ENCODE results near the gene PLCG1.

PLCG1 gene

GRCh38 chr20:41176711-41177552 is 39.6 kb downstream of the PLCG1 start:
- no peak for DNase-seq

- peak in 31 of 58 donors; percentile 11 to 79 (median 40) for DNase-seq
Measured at GRCh38 chr20:41177636-41178035, 40.3 kb downstream of the PLCG1 start.

DNA sequence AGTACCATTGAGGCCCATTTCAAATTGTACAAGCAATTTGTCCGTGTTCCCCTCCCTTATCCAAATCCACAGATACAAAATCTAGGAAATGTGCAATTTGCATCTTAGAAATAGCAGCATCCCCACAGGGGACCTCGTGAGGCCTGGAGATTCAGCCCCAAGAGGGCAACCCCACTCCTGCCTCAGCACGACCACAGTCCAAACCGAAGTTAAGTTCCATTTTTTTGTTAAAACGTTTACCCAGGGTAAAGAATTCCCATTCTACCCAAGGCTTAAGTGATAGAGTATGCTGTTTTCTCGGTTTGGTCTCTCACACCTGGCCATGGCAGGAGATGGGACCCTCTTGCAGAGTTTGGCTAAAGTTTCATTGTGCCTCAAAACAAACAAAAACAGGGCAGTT is 41.2 kb downstream of the PLCG1 start:
- DNase-seq = no peak

GRCh38 chr20:41178904-41179432 is 41.6 kb downstream of the PLCG1 start:
- DNase-seq = peak in 41 of 58 donors; percentile 25 to 87 (median 53)

DNA sequence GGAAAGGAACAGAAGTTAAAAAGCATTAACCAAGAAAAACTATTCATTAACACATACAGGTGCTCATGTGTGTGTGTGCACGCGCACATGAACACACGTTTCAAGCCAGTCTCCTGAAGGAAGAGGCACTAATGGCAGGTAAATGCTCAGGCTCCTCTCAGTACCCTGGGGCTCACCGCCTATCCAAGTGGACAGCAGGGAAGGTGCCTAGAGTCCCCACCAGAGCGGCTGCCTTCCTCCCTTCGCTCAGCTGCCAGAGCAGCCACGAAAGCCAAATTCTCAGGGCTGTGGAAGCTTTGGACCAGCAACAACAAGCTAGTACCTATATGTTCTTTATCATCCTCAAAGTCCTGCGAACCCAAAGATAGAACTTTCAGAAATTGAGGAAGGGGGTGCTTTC is 42.6 kb downstream of the PLCG1 start:
- DNase-seq = no peak

DNA sequence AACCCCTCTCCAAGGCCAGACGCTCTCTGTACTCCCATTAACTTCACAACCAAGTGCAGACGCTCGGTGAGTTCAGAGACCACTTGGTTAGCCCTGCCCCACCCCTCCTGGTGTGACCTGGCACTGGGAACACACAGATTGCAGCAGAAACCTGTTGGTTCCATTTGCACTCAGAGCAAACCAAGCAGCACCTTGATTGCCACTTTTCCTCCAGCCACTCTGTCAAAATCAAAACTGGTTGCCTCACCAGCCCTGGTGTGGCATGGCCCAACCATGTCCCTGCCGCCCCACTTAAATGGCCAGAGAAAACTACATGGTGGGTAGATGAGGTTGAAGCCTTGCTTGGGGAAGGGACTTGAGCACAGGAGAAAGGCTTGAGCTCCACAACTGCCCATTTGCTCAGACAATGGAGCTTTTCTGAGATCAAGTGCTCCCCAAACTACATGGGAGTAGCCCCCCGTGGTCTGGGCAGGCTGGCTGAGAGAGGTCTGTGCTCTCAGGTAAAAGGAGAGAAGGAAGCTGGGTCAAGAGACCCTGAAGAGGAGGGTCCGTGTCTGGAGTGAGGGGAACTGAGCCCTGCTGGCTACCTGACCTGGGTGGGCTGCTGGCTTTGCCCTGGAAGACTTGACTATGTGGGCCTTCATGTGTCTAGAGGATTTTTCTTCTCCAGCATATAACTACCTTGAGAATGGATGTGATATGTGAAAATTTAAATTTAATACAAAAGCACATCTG is 43.4 kb downstream of the PLCG1 start:
- DNase-seq = no peak

- no peak for DNase-seq
Measured at GRCh38 chr20:41181567-41181966, 44.2 kb downstream of the PLCG1 start.

DNA sequence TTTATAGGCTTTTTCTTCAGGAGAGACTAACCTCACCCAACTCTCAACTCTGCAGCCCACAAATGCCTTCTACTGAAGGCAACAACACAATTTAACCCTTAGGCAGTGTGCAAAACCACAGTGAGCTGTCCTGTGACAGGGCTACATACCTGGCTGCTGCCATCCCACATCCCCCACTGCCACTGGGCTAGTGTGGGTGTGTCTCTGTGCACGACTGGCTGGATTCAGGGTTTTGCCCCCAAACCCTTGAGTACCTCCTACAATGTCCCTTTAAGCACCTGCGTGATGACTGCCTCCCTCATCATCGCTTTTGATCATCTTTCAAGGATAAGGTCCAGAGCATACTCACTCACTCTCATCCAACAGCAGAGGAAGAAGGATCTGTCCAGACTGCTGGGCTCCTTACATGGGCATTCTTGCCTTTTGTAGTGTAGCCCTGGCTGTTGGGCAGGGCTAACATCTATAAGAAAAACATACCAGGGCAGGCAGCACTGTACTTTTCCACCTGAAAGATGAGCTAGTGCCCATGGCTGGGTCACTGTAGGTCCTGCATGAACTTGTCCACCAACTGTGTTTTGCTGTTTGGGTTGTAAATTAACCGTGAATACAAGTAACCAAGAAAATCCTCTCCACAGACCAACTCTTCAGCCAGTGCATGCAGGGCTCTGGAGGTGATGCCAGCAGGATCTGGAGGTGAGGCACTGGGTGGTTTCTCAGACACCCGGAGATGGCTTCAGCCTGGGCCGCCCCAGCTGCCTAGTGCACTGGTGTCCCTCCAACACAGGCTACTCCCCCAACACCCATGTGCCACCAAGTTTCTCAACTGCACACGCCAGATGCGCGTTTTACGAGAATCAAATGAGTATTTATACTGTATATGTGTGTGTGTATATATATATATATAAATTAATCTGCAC is 45.2 kb downstream of the PLCG1 start:
- no peak for DNase-seq

- DNase-seq = no peak
Measured at GRCh38 chr20:41183391-41183790, 46.0 kb downstream of the PLCG1 start.

- no peak for DNase-seq
Measured at GRCh38 chr20:41183831-41184230, 46.5 kb downstream of the PLCG1 start.

GRCh38 chr20:41185013-41185757 is 47.8 kb downstream of the PLCG1 start:
- DNase-seq = peak in 43 of 58 donors; percentile 25 to 77 (median 59)

DNA sequence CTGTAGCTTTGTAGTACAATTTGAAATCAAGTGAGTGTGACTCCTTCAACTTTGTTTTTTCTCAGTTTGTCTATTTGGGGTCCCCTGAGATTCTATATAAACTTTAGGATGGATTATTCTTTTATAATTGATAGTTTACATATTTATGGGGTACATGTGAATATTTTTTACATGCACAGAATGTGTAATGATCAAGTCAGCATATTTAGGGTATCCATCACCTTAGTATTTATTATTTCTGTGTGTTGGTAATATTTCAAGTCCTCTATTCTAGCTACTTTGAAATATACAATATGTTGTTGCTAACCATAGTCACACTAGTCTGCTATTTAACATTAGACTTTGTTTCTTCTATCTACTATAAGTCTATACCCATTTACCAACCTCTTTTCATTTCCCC is 50.3 kb downstream of the PLCG1 start:
- DNase-seq = no peak

- no peak for DNase-seq
Measured at GRCh38 chr20:41191562-41192500, 54.5 kb downstream of the PLCG1 start.

- no peak for DNase-seq
Measured at GRCh38 chr20:41192575-41192974, 55.2 kb downstream of the PLCG1 start.

- no peak for DNase-seq
Measured at GRCh38 chr20:41196653-41197225, 59.4 kb downstream of the PLCG1 start.

DNA sequence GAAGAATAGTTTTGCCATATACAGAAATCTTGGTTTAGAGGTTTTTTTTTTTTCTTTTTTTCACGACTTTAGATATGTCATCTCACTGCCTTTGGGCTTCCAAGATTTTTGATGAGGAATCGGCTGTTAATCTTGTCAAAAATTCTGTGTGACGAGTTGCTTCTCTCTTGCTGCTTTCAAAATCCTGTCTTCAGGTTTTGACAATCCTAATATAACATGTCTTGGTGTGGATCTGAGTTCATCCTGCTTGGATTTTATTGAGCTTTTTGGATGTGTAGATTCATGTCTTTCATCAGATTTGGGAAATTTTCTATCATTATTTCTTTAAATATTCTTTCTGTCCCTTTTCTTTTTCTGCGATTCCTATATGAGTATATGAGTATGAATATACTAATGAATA is 61.1 kb downstream of the PLCG1 start:
- DNase-seq = no peak

DNA sequence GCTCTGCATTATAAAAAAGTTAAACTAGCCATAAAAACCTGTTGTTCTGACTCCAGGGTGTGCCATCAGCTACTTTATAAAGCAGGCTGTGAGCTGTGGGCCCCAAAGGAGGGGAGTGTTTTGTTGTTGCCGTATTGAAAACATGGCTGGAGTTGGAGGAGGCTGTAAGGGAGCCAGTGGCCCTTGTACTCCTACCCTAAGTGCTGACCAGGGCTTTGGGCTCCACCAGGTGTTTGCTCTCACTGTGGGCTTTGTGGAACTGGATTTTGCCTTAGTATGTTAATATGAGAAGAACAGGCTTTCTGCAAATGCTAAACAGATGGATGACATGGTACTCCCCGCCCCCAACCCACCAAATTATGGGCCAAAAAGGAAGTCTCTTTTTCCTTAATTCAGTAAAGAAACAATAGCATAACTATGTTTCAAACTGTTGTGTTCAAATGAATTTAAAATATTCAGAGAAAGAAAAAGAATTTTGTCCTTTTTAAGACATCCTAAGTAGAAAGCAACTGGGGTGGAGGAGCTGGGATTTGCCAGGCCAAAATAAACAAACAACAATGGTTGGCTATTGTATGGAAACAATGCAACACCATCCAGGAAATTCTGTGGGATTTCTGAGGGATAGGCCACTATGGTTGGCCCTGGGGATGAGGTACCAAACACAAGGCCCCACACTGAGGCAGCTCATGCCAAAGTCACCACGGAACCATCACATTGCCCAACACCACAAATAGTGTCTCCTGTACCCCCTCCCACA is 63.3 kb downstream of the PLCG1 start:
- DNase-seq = no peak

DNA sequence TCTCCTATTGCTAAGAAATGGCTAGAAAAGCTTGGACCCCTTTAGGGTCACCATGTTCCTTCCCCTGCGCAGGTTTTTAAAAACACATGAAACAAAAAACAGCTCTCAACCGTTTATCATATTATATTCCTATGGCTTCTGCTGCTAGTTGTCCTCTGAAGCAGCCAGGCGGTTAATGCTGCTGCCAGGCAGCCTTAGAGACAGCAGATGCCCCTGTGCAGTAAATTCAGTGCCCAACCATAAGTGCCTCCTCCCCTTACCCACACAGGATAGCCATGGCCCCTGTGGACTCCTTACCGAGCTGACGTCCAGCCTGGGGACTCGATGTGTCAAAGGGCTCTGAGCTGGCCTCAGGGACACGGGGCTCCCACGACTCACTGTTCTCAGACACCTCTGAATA is 64.4 kb downstream of the PLCG1 start:
- no peak for DNase-seq
